Heart right ventricle (tissue), 16 donors: ENCODE data around the gene CELF4. TPM values are rescaled to one million over a fixed set of nuclear protein-coding genes. Genes with fewer than 3 reads are reported as not detected.

Experiments used
- ATAC-seq, 8 donors: fragments of 200-7000 bp; cut with Tn5 transposase; one replicate each; pipeline ENCODE4 v1.9.1; 2020; ENCODE audit warnings: mild to moderate bottlenecking in 8 of 8, moderate library complexity in 8 of 8, moderate number of reproducible peaks in 1 of 8
- DNase-seq, 2 donors: peaks; one replicate each; pipeline ENCODE4 v3.0.0-alpha.2; 2020
- H3K27ac ChIP-seq, 10 donors: fragments of 200-600 bp; sonication (generic) in 2 of 10; one replicate each; pipeline versions ENCODE4 v1.5.0 to v1.8.0; 2020 to 2022; ENCODE audit warnings: mild to moderate bottlenecking in 3 of 10
- H3K27me3 ChIP-seq, 7 donors: fragments of 200-600 bp; one replicate each; pipeline ENCODE4 v1.8.0; 2021 to 2022; ENCODE audit warnings: mild to moderate bottlenecking in 2 of 7
- H3K36me3 ChIP-seq, 9 donors: fragments of 200-600 bp; sonication (generic) in 1 of 9; one replicate each; pipeline versions ENCODE4 v1.5.0 to v1.8.0; 2020 to 2022; ENCODE audit warnings: mild to moderate bottlenecking in 2 of 9
- H3K4me1 ChIP-seq, 9 donors: fragments of 200-600 bp; sonication (generic) in 1 of 9; one replicate each; pipeline versions ENCODE4 v1.5.0 to v1.8.0; 2020 to 2022; ENCODE audit warnings: mild to moderate bottlenecking in 4 of 9
- H3K4me3 ChIP-seq, 10 donors: fragments of 200-600 bp; sonication (generic) in 2 of 10; one replicate each; pipeline versions ENCODE4 v1.5.0 to v1.8.0; 2020 to 2022; ENCODE audit warnings: mild to moderate bottlenecking in 7 of 10, moderate library complexity in 2 of 10
- H3K9me3 ChIP-seq, 11 donors: fragments of 200-600 bp in 10 of 11; sonication (generic) in 2 of 11; one replicate each; pipeline versions ENCODE4 v1.5.0 to v1.8.0; 2013 to 2022; ENCODE audit warnings: mild to moderate bottlenecking in 2 of 11, control low read depth in 1 of 11, moderate library complexity in 1 of 11
- CTCF ChIP-seq, 9 donors: fragments of 200-600 bp; sonication (generic) in 2 of 9; IDR thresholded peaks; one replicate each; pipeline versions ENCODE4 v1.5.0 to v1.8.0; 2021 to 2022; ENCODE audit warnings: antibody characterized with exemption in 9 of 9, mild to moderate bottlenecking in 5 of 9, moderate library complexity in 1 of 9
- WGBS, 2 donors: extraction: QIAGEN DNeasy Blood & Tissue Kit; methylation state at CpG; one replicate each; pipeline ENCODE4 v1.1.7; 2013; ENCODE audit warnings: inconsistent platforms in 1 of 2; 5-methylcytosine and 5-hydroxymethylcytosine counted together
- intact Hi-C, 10 donors: fragments of 100-400 bp; cut with DNase I; formaldehyde crosslinking; loops; one replicate each; pipeline versions ENCODE4 v1.11.1 to v1.14.2; 2022
- polyA plus RNA-seq, 2 donors: library from polyadenylated mRNA; stranded (reverse); fragments of 200-250 nt; gene quantifications; one replicate each; pipeline ENCODE4 v1.2.3, GENCODE V29; 2013
- total RNA-seq, 10 donors: library from RNA; stranded (reverse); fragmentation: NEBNext Ultra II Directional in 3 of 10; extraction: Animal tissue kit (Norgen Biotek cat#: 25700) in 3 of 10; gene quantifications; one replicate each; pipeline versions ENCODE4 v1.2.1 to v1.2.4, GENCODE V29; 2021 to 2023
- donor health status: Arrhythmogenic right ventricular cardiomyopathy.
- donor health status: ischemic (EF 13 %, LVEDD 7.1; RV severe dilation, severe dysfunction).
- donor health status: healthy with polysubstance abuse.
- donor health status: DM: no; HTN: yes; CAD: no.
- donor health status: DM: no; HTN: no; CAD: no.
- donor health status: ischemic (EF 25% LVEDD 6.9; RV normal size, moderate dysfunction).
- donor health status: ischemic (EF 25% LVEDD 5.7; RV mildly dilated, moderate dysfunction).
- donor health status: healthy.
- donor health status: DM: yes; HTN: yes; CAD: no.
- donor health status: Ischemic cardiomyopathy.
- donor health status: ischemic (EF 35%, LVEDD 5.7; RV mildly dilated, moderate dysfunction).
- donor health status: nonischemic (EF 11% LVEDD 7.7; RV severe dilation, severe dysfunction).
- donor health status: DM: yes; HTN: yes; CAD: no.
- donor health status: PGD.
- donor health status: ischemic (EF 29% LVEDD 5.4; RV normal size, mild dysfunction).
- donor health status: nonischemic (EF 23%, LVEDD 6.1; RV moderate dilation, normal function).

Gene CELF4
- total and polyA plus RNA-seq, 12 donors = 0.07 to 1.2 (median 0.31) TPM; not detected in 1

- Histone ChIP-seq H3K27ac (no peak overlapping the region), H3K4me1 (peaks cover 0 to 16% (median 7%) of the 10 kb centered on the region in 9 donors), H3K9me3 (no peaks in the 10 kb centered on the region), H3K27me3 (peaks cover 0 to 87% (median 56%) of the 10 kb centered on the region in 7 donors), H3K36me3 (no peaks in the 10 kb centered on the region), H3K4me3 (no peak overlapping the region)
- WGBS, 2 donors = 54 to 60% methylated on average over 8 of the region's 8 CpGs
- intact Hi-C loops = no loop called here
- no peak for DNase-seq
- no peak for TF ChIP-seq CTCF (IDR thresholded peaks at IDR 0.05)
- ATAC-seq = no peak
Observed at GRCh38 chr18:37525262-37525585, 40.4 kb downstream of the CELF4 start.

- no peaks in the 10 kb centered on the region for H3K9me3 ChIP-seq
- WGBS, 2 donors = 9 to 11% methylated on average over 52 to 63 of the region's 63 CpGs
- ATAC-seq (no peak), DNase-seq (no peak)
- H3K4me3 ChIP-seq = no peak overlapping the region
- intact Hi-C loops = no loop called here
- no peaks in the 10 kb centered on the region for H3K36me3 ChIP-seq
- TF ChIP-seq CTCF (IDR thresholded peaks at IDR 0.05) = peak in 1 of 9 donors; percentile 17
- no peak overlapping the region for H3K27ac ChIP-seq
- H3K27me3 ChIP-seq = peaks cover 0 to 81% (median 56%) of the 10 kb centered on the region in 7 donors
- H3K4me1 ChIP-seq = peaks cover 0 to 12% (median 2%) of the 10 kb centered on the region in 9 donors
Observed at GRCh38 chr18:37524498-37525261, 40.9 kb downstream of the CELF4 start.

- H3K27me3 ChIP-seq = peaks cover 0 to 77% (median 56%) of the 10 kb centered on the region in 7 donors
- 48 to 55% methylated on average over 10 of the region's 10 CpGs for WGBS, 2 donors
- H3K4me3 ChIP-seq = no peak overlapping the region
- H3K4me1 ChIP-seq = peaks cover 0 to 7% (median 0%) of the 10 kb centered on the region in 9 donors
- H3K36me3 ChIP-seq = no peaks in the 10 kb centered on the region
- H3K9me3 ChIP-seq = no peaks in the 10 kb centered on the region
- no peak for ATAC-seq
- DNase-seq = no peak
- no peak overlapping the region for H3K27ac ChIP-seq
- TF ChIP-seq CTCF (IDR thresholded peaks at IDR 0.05) = no peak
- intact Hi-C loops = no loop called here
Observed at GRCh38 chr18:37524139-37524497, 41.5 kb downstream of the CELF4 start.

GRCh38 chr18:37521510-37522465 is 43.8 kb downstream of the CELF4 start:
- 52 to 62% methylated on average over 19 of the region's 19 CpGs for WGBS, 2 donors
- DNase-seq = no peak
- intact Hi-C loops = no loop called here

More at GRCh38 chr18:37521510-37522465, 43.8 kb downstream of the CELF4 start:
- TF ChIP-seq CTCF (IDR thresholded peaks at IDR 0.05) = no peak
- H3K9me3 ChIP-seq = no peaks in the 10 kb centered on the region
- no peak overlapping the region for H3K4me3 ChIP-seq
- H3K4me1 ChIP-seq = peaks cover 0 to 6% (median 0%) of the 10 kb centered on the region in 9 donors
- ATAC-seq = no peak
- H3K36me3 ChIP-seq = no peaks in the 10 kb centered on the region
- no peak overlapping the region for H3K27ac ChIP-seq
- H3K27me3 ChIP-seq = peaks cover 0 to 75% (median 50%) of the 10 kb centered on the region in 7 donors
